Heart right ventricle (tissue), 16 donors: ENCODE results near the gene SHCBP1. TPM values are rescaled to one million over a fixed set of nuclear protein-coding genes. Genes with fewer than 3 reads are reported as not detected.

ENCODE experiments used
- ATAC-seq, 8 donors: fragments of 200-7000 bp; cut with Tn5 transposase; one replicate each; pipeline ENCODE4 v1.9.1; 2020; ENCODE audit warnings: mild to moderate bottlenecking in 8 of 8, moderate library complexity in 8 of 8, moderate number of reproducible peaks in 1 of 8
- DNase-seq, 2 donors: peaks; one replicate each; pipeline ENCODE4 v3.0.0-alpha.2; 2020
- H3K27ac ChIP-seq, 10 donors: fragments of 200-600 bp; sonication (generic) in 2 of 10; one replicate each; pipeline versions ENCODE4 v1.5.0 to v1.8.0; 2020 to 2022; ENCODE audit warnings: mild to moderate bottlenecking in 3 of 10
- H3K27me3 ChIP-seq, 7 donors: fragments of 200-600 bp; one replicate each; pipeline ENCODE4 v1.8.0; 2021 to 2022; ENCODE audit warnings: mild to moderate bottlenecking in 2 of 7
- H3K36me3 ChIP-seq, 9 donors: fragments of 200-600 bp; sonication (generic) in 1 of 9; one replicate each; pipeline versions ENCODE4 v1.5.0 to v1.8.0; 2020 to 2022; ENCODE audit warnings: mild to moderate bottlenecking in 2 of 9
- H3K4me1 ChIP-seq, 9 donors: fragments of 200-600 bp; sonication (generic) in 1 of 9; one replicate each; pipeline versions ENCODE4 v1.5.0 to v1.8.0; 2020 to 2022; ENCODE audit warnings: mild to moderate bottlenecking in 4 of 9
- H3K4me3 ChIP-seq, 10 donors: fragments of 200-600 bp; sonication (generic) in 2 of 10; one replicate each; pipeline versions ENCODE4 v1.5.0 to v1.8.0; 2020 to 2022; ENCODE audit warnings: mild to moderate bottlenecking in 7 of 10, moderate library complexity in 2 of 10
- H3K9me3 ChIP-seq, 11 donors: fragments of 200-600 bp in 10 of 11; sonication (generic) in 2 of 11; one replicate each; pipeline versions ENCODE4 v1.5.0 to v1.8.0; 2013 to 2022; ENCODE audit warnings: mild to moderate bottlenecking in 2 of 11, control low read depth in 1 of 11, moderate library complexity in 1 of 11
- WGBS, 2 donors: extraction: QIAGEN DNeasy Blood & Tissue Kit; methylation state at CpG; one replicate each; pipeline ENCODE4 v1.1.7; 2013; ENCODE audit warnings: inconsistent platforms in 1 of 2; 5-methylcytosine and 5-hydroxymethylcytosine counted together
- intact Hi-C, 10 donors: fragments of 100-400 bp; cut with DNase I; formaldehyde crosslinking; loops; one replicate each; pipeline versions ENCODE4 v1.11.1 to v1.14.2; 2022
- polyA plus RNA-seq, 2 donors: library from polyadenylated mRNA; stranded (reverse); fragments of 200-250 nt; gene quantifications; one replicate each; pipeline ENCODE4 v1.2.3, GENCODE V29; 2013
- total RNA-seq, 10 donors: library from RNA; stranded (reverse); fragmentation: NEBNext Ultra II Directional in 3 of 10; extraction: Animal tissue kit (Norgen Biotek cat#: 25700) in 3 of 10; gene quantifications; one replicate each; pipeline versions ENCODE4 v1.2.1 to v1.2.4, GENCODE V29; 2021 to 2023
- TF ChIP-seq, protein P1 (sequence below), 9 donors: fragments of 200-600 bp; sonication (generic) in 2 of 9; IDR thresholded peaks; one replicate each; pipeline versions ENCODE4 v1.5.0 to v1.8.0; 2021 to 2022; ENCODE audit warnings: antibody characterized with exemption in 9 of 9, mild to moderate bottlenecking in 5 of 9, moderate library complexity in 1 of 9
- donor health status: Arrhythmogenic right ventricular cardiomyopathy.
- donor health status: ischemic (EF 13 %, LVEDD 7.1; RV severe dilation, severe dysfunction).
- donor health status: healthy with polysubstance abuse.
- donor health status: DM: no; HTN: yes; CAD: no.
- donor health status: DM: no; HTN: no; CAD: no.
- donor health status: ischemic (EF 25% LVEDD 6.9; RV normal size, moderate dysfunction).
- donor health status: ischemic (EF 25% LVEDD 5.7; RV mildly dilated, moderate dysfunction).
- donor health status: healthy.
- donor health status: DM: yes; HTN: yes; CAD: no.
- donor health status: Ischemic cardiomyopathy.
- donor health status: ischemic (EF 35%, LVEDD 5.7; RV mildly dilated, moderate dysfunction).
- donor health status: nonischemic (EF 11% LVEDD 7.7; RV severe dilation, severe dysfunction).
- donor health status: DM: yes; HTN: yes; CAD: no.
- donor health status: PGD.
- donor health status: ischemic (EF 29% LVEDD 5.4; RV normal size, mild dysfunction).
- donor health status: nonischemic (EF 23%, LVEDD 6.1; RV moderate dilation, normal function).

Gene SHCBP1
- total and polyA plus RNA-seq, 12 donors = 0.26 to 4.1 (median 0.84) TPM

- Histone ChIP-seq H3K4me3 (peak overlapping the region; percentile 9 to 84 (median 62)), H3K4me1 (peaks cover 0 to 18% (median 10%) of the 10 kb centered on the region in 9 donors), H3K36me3 (peaks cover 0 to 12% (median 0%) of the 10 kb centered on the region in 9 donors), H3K27ac (peak overlapping the region in 1 of 10 donors; percentile 42), H3K27me3 (no peaks in the 10 kb centered on the region), H3K9me3 (no peaks in the 10 kb centered on the region)
- no peak for DNase-seq
- ATAC-seq = no peak
- intact Hi-C loops = no loop called here
- TF ChIP-seq, protein P1, sequence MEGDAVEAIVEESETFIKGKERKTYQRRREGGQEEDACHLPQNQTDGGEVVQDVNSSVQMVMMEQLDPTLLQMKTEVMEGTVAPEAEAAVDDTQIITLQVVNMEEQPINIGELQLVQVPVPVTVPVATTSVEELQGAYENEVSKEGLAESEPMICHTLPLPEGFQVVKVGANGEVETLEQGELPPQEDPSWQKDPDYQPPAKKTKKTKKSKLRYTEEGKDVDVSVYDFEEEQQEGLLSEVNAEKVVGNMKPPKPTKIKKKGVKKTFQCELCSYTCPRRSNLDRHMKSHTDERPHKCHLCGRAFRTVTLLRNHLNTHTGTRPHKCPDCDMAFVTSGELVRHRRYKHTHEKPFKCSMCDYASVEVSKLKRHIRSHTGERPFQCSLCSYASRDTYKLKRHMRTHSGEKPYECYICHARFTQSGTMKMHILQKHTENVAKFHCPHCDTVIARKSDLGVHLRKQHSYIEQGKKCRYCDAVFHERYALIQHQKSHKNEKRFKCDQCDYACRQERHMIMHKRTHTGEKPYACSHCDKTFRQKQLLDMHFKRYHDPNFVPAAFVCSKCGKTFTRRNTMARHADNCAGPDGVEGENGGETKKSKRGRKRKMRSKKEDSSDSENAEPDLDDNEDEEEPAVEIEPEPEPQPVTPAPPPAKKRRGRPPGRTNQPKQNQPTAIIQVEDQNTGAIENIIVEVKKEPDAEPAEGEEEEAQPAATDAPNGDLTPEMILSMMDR (IDR thresholded peaks at IDR 0.05) = no peak
- 7 to 8% methylated on average over 11 of the region's 11 CpGs for WGBS, 2 donors
Observed at GRCh38 chr16:46620266-46621005, 743 bp downstream of the SHCBP1 start.

- no peak overlapping the region for H3K27ac ChIP-seq
- H3K9me3 ChIP-seq = no peaks in the 10 kb centered on the region
- DNase-seq = no peak
- intact Hi-C loops = no loop called here
- no peak for ATAC-seq
- peaks cover 0 to 18% (median 10%) of the 10 kb centered on the region in 9 donors for H3K4me1 ChIP-seq
- H3K36me3 ChIP-seq = peaks cover 0 to 28% (median 0%) of the 10 kb centered on the region in 9 donors
- no peaks in the 10 kb centered on the region for H3K27me3 ChIP-seq
- TF ChIP-seq, protein P1 (IDR thresholded peaks at IDR 0.05) = no peak
- no peak overlapping the region for H3K4me3 ChIP-seq
- WGBS, 2 donors = 96 to 98% methylated on average over 4 of the region's 4 CpGs
Observed at GRCh38 chr16:46618516-46618915, 2.7 kb downstream of the SHCBP1 start.

DNA sequence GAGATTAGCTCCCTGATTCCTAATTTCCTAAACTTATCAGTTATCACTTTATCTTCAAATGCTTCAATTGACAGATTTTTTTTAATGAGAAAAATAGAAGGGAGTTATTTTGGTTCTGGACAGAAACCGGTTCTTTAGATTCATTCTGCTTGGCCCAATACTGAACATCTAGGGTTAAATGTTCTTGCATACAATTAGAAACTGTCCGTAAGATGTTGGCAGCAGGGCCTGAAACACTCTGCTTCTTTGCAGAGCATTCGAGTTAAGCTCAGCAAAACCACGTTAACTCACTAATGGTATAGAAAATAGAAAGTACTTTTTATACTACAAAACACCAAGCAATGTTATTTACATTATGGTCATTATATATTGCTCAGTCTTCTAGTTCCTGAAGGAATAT, 7.2 kb downstream of the SHCBP1 start:
- ATAC-seq (no peak), DNase-seq (no peak)
- 61 to 63% methylated on average over 4 of the region's 4 CpGs for WGBS, 2 donors
- H3K9me3 ChIP-seq = no peaks in the 10 kb centered on the region
- H3K4me1 ChIP-seq = peaks cover 0 to 15% (median 0%) of the 10 kb centered on the region in 9 donors
- H3K36me3 ChIP-seq = peaks cover 0 to 38% (median 0%) of the 10 kb centered on the region in 9 donors
- TF ChIP-seq, protein P1 (IDR thresholded peaks at IDR 0.05) = no peak
- H3K4me3 ChIP-seq = no peak overlapping the region
- no peak overlapping the region for H3K27ac ChIP-seq
- no peaks in the 10 kb centered on the region for H3K27me3 ChIP-seq
- intact Hi-C loops = loop anchor here in 1 of 10 donors (5.0 kb wide), 1 partner anchor 57 kb away; no protein-coding TSS in a partner anchor

GRCh38 chr16:46613352-46613751, 7.8 kb downstream of the SHCBP1 start:
- Histone ChIP-seq H3K4me3 (no peak overlapping the region), H3K9me3 (no peaks in the 10 kb centered on the region), H3K27me3 (no peaks in the 10 kb centered on the region), H3K27ac (no peak overlapping the region), H3K36me3 (peaks cover 0 to 41% (median 0%) of the 10 kb centered on the region in 9 donors), H3K4me1 (peaks cover 0 to 15% (median 0%) of the 10 kb centered on the region in 9 donors)
- WGBS, 2 donors = 71 to 73% methylated on average over 2 of the region's 2 CpGs
- no peak for ATAC-seq
- TF ChIP-seq, protein P1 (IDR thresholded peaks at IDR 0.05) = no peak
- intact Hi-C loops = loop anchor here in 1 of 10 donors (5.0 kb wide), 1 partner anchor 56 kb away; no protein-coding TSS in a partner anchor
- DNase-seq = no peak
